OCI-LY7 (cell line): ENCODE results near the gene FBXO27. TPM values are rescaled to one million over a fixed set of nuclear protein-coding genes. Genes with fewer than 3 reads are reported as not detected.

ENCODE experiments used
- BruUV-seq: library from RNA; stranded (reverse); fragments of 400-500 nt; replicated peaks from 2 replicates; lab custom pipeline; 2021; lab: Mats Ljungman, UMichigan
- CTCF ChIA-PET: fragments of 300-600 bp; sonication (Branson Sonifier 250); formaldehyde crosslinking; loops from one replicate; lab custom pipeline; 2022; ENCODE audit warnings: antibody characterized with exemption; ENCODE audit not compliant: unreplicated experiment; lab: Charles Lee
- POLR2A ChIA-PET: fragments of 300-600 bp; sonication (Branson Sonifier 250); formaldehyde crosslinking; loops from one replicate; lab custom pipeline; 2022; ENCODE audit warnings: antibody characterized with exemption; lab: Charles Lee
- DNase-seq: peaks from one replicate; pipeline ENCODE4 v3.0.0-alpha.2; 2015; ENCODE audit warnings: low spot score
- H2AFZ ChIP-seq: fragments of 200-600 bp; sonication (generic), shearing (Covaris generic); 2 replicates; pipeline ENCODE4 v1.6.1; 2014; ENCODE audit warnings: mild to moderate bottlenecking, antibody characterized with exemption, low read length, moderate library complexity
- H3K27ac ChIP-seq: fragments of 200-600 bp; sonication (generic); 2 replicates; pipeline ENCODE4 v1.5.1; 2014; ENCODE audit warnings: mixed run types, low read depth, mild to moderate bottlenecking, moderate library complexity, low read length, inconsistent platforms; ENCODE audit not compliant: poor library complexity, severe bottlenecking
- H3K36me3 ChIP-seq: fragments of 200-600 bp; sonication (generic); 2 replicates; pipeline ENCODE4 v1.6.1; 2014; ENCODE audit warnings: mild to moderate bottlenecking, antibody characterized with exemption, low read length, moderate library complexity, mixed read lengths; ENCODE audit not compliant: insufficient read depth
- H3K4me1 ChIP-seq: fragments of 200-600 bp; sonication (generic); 2 replicates; pipeline ENCODE4 v1.5.1; 2014; ENCODE audit warnings: mild to moderate bottlenecking, low read length; ENCODE audit not compliant: insufficient read depth, poor library complexity, severe bottlenecking
- H3K4me2 ChIP-seq: fragments of 200-600 bp; sonication (generic); 2 replicates; pipeline ENCODE4 v1.6.1; 2014; ENCODE audit warnings: mild to moderate bottlenecking, low read length
- H3K4me3 ChIP-seq: fragments of 200-600 bp; sonication (generic); 2 replicates; pipeline ENCODE4 v1.5.1; 2014; ENCODE audit warnings: mild to moderate bottlenecking, low read depth, low read length; ENCODE audit not compliant: poor library complexity, severe bottlenecking
- H3K79me2 ChIP-seq: fragments of 200-600 bp; sonication (generic); 2 replicates; pipeline ENCODE4 v1.6.1; 2016; ENCODE audit warnings: low read depth, mild to moderate bottlenecking, low read length, moderate library complexity, mixed read lengths; ENCODE audit not compliant: insufficient read depth
- H3K9me2 ChIP-seq: fragments of 200-600 bp; sonication (generic); 2 replicates; pipeline ENCODE4 v1.6.1; 2016; ENCODE audit warnings: mild to moderate bottlenecking, low read length, mixed read lengths; ENCODE audit not compliant: insufficient read depth
- H3K9me3 ChIP-seq: fragments of 200-600 bp; sonication (generic); 2 replicates; pipeline ENCODE4 v1.6.1; 2014; ENCODE audit warnings: mild to moderate bottlenecking, mixed run types, low read length, mixed read lengths
- H4K20me1 ChIP-seq: fragments of 200-600 bp; sonication (generic); 2 replicates; pipeline ENCODE4 v1.6.1; 2014; ENCODE audit warnings: mild to moderate bottlenecking, antibody characterized with exemption, low read length, moderate library complexity, mixed read lengths; ENCODE audit not compliant: insufficient read depth
- EZH2phosphoT487 ChIP-seq: fragments of 200-600 bp; sonication (generic); IDR thresholded peaks from 2 replicates; pipeline ENCODE4 v1.6.1; 2018; ENCODE audit warnings: low read depth, borderline replicate concordance, mild to moderate bottlenecking, mixed run types, antibody characterized with exemption, low read length, moderate library complexity, mixed read lengths
- intact Hi-C: fragments of 100-400 bp; cut with micrococcal nuclease; formaldehyde crosslinking; loops from one replicate; pipeline ENCODE4 v1.10.0; 2022; ENCODE audit not compliant: unreplicated experiment
- total RNA-seq, 2 experiments: library from RNA; depleted of rRNA in 1 of 2; stranded (reverse); fragments of >200 nt in 1 of 2; shearing (Covaris generic) in 1 of 2; gene quantifications; 2 replicates each; pipeline ENCODE4 v1.2.3, GENCODE V29; 2014 to 2022
- TF ChIP-seq, protein P1 (sequence below): fragments of 200-600 bp; sonication (generic); conservative IDR thresholded peaks from 2 replicates; pipeline ENCODE4 v1.5.1; 2014; ENCODE audit warnings: mild to moderate bottlenecking, antibody characterized with exemption, low read length, moderate library complexity, mixed read lengths

FBXO27 gene
- total RNA-seq, 2 experiments from 2014 or later, result 1.0 to 10.5 TPM

DNA sequence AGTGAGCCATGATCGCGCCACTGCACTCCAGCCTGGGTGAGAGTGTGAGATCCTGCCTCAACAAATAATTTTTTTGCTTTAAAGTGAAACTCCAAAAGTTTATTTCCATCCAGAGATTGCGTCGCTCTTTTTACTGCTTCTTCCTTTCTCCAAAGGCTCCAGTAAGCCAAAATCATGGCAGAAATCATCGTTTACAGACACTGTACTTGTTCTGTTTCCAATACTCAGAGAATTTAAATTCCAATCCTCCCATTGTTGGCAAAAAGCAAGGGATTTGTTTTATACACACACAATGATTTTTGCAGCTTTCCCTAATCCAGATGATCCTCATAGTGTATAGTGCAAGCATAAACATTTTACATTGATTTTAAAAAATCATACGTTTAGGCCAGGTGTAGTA, 15.3 kb downstream of the FBXO27 start:
- no peaks in the 10 kb centered on the region for H3K79me2 ChIP-seq
- no peak for DNase-seq
- no peaks in the 10 kb centered on the region for H3K4me1 ChIP-seq
- ChIA-PET CTCF (no interaction called here), POLR2A (interaction anchor here (0.7 kb wide), 1 partner anchor 105 kb away, joined by 5 read pairs; the partner anchor contains the start of gene CCER2)
- H3K36me3 ChIP-seq, result no peaks in the 10 kb centered on the region
- H3K9me3 ChIP-seq, result no peaks in the 10 kb centered on the region
- H3K27ac ChIP-seq, result no peak overlapping the region
- no peaks in the 10 kb centered on the region for H4K20me1 ChIP-seq
- intact Hi-C loops, result no loop called here
- no peak overlapping the region for H3K4me2 ChIP-seq
- no TSS peak for BruUV-seq
- H3K4me3 ChIP-seq, result no peak overlapping the region
- H2AFZ ChIP-seq, result no peak overlapping the region
- no peaks in the 10 kb centered on the region for H3K9me2 ChIP-seq
- TF ChIP-seq, protein P1, sequence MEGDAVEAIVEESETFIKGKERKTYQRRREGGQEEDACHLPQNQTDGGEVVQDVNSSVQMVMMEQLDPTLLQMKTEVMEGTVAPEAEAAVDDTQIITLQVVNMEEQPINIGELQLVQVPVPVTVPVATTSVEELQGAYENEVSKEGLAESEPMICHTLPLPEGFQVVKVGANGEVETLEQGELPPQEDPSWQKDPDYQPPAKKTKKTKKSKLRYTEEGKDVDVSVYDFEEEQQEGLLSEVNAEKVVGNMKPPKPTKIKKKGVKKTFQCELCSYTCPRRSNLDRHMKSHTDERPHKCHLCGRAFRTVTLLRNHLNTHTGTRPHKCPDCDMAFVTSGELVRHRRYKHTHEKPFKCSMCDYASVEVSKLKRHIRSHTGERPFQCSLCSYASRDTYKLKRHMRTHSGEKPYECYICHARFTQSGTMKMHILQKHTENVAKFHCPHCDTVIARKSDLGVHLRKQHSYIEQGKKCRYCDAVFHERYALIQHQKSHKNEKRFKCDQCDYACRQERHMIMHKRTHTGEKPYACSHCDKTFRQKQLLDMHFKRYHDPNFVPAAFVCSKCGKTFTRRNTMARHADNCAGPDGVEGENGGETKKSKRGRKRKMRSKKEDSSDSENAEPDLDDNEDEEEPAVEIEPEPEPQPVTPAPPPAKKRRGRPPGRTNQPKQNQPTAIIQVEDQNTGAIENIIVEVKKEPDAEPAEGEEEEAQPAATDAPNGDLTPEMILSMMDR, result no peak
- TF ChIP-seq EZH2phosphoT487, result no peak

DNA sequence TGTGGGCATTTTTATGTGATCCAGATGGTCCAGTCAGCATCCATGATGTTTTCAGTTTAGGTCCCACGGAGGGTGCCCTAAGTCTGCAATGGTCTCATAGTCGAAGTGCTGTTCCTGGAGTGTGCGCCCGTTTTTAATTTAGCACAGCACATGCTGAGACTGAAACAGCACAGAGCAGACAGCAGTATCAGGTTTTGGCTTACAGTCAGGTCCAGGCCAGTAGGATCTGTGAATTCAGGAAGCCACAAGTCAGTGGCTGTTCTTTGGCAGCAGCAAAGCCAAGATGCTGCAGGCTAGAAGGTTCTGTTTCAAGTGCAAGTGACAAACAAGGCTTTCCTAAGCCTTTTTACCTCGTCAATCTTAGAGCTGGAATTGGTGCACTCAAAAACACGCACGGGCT, 18.3 kb downstream of the FBXO27 start:
- no peak overlapping the region for H3K4me3 ChIP-seq
- H3K9me2 ChIP-seq, result no peaks in the 10 kb centered on the region
- ChIA-PET CTCF (no interaction called here), POLR2A (no interaction called here)
- intact Hi-C loops, result no loop called here
- no peaks in the 10 kb centered on the region for H3K79me2 ChIP-seq
- no peaks in the 10 kb centered on the region for H4K20me1 ChIP-seq
- no peak overlapping the region for H3K27ac ChIP-seq
- no peak for TF ChIP-seq EZH2phosphoT487
- TF ChIP-seq, protein P1, result no peak
- H3K4me1 ChIP-seq, result no peaks in the 10 kb centered on the region
- H3K36me3 ChIP-seq, result no peaks in the 10 kb centered on the region
- DNase-seq, result no peak
- H3K4me2 ChIP-seq, result no peak overlapping the region
- no peak overlapping the region for H2AFZ ChIP-seq
- no TSS peak for BruUV-seq
- no peaks in the 10 kb centered on the region for H3K9me3 ChIP-seq

DNA sequence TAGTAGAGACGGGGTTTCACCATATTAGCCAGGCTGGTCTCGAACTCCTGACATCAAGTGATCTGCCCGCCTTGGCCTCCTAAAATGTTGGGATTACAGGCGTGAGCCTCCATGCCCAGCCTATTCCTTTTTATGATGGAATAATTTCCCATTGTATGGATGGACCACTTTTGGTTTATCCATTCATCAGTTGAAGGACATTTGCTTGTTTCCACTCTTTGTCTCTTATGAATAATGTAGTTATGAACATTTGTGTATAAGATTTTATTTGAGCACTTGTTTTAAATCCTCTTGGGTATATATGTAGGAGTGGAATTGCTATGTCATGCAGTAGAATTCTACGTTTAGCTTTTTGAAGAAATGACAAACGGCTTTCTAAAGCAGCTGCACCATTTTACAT, 23.3 kb downstream of the FBXO27 start:
- H3K9me3 ChIP-seq, result no peaks in the 10 kb centered on the region
- CTCF ChIA-PET, result no interaction called here
- H3K4me2 ChIP-seq, result no peak overlapping the region
- no peaks in the 10 kb centered on the region for H4K20me1 ChIP-seq
- H3K79me2 ChIP-seq, result no peaks in the 10 kb centered on the region
- no TSS peak for BruUV-seq
- POLR2A ChIA-PET, result no interaction called here
- DNase-seq, result no peak
- no peak overlapping the region for H3K27ac ChIP-seq
- no peaks in the 10 kb centered on the region for H3K9me2 ChIP-seq
- no peaks in the 10 kb centered on the region for H3K36me3 ChIP-seq
- no peak overlapping the region for H2AFZ ChIP-seq
- TF ChIP-seq EZH2phosphoT487, result no peak
- TF ChIP-seq, protein P1, result no peak
- no peak overlapping the region for H3K4me3 ChIP-seq
- H3K4me1 ChIP-seq, result no peaks in the 10 kb centered on the region
- intact Hi-C loops, result no loop called here
